Vagina (tissue), 2 donors: Measurements from ENCODE around the gene LDLRAD4. TPM values are rescaled to one million over a fixed set of nuclear protein-coding genes. Genes with fewer than 3 reads are reported as not detected.
"Not testable (repeated sequence)": the region's sequence is repeated elsewhere in the genome, so short reads cannot be mapped to it uniquely, and the experiment has no call there.

ENCODE experiments used
- DNase-seq, 2 donors: peaks; one replicate each; pipeline ENCODE4 v3.0.0-alpha.2; 2017; ENCODE audit errors: extremely low spot score in 2 of 2
- H3K27ac ChIP-seq: fragments of 200-600 bp; sonication (generic); one replicate; pipeline ENCODE4 v1.5.1; 2019
- H3K27me3 ChIP-seq: fragments of 200-600 bp; sonication (generic); one replicate; pipeline ENCODE4 v1.5.1; 2019
- H3K36me3 ChIP-seq, 2 donors: fragments of 200-600 bp; sonication (generic); one replicate each; pipeline ENCODE4 v1.5.1; 2017 to 2019
- H3K4me1 ChIP-seq: fragments of 200-600 bp; sonication (generic); one replicate; pipeline ENCODE4 v1.5.1; 2019
- H3K4me3 ChIP-seq, 2 donors: fragments of 200-600 bp; sonication (generic); 1 replicate in 1 of 2; 2 replicates in 1 of 2; pipeline ENCODE4 v1.5.1; 2016 to 2019
- H3K9me3 ChIP-seq: fragments of 200-600 bp; sonication (generic); one replicate; pipeline ENCODE4 v1.5.1; 2019
- POLR2A ChIP-seq, 2 donors: fragments of 450-650 bp; IDR thresholded peaks; one replicate each; pipeline ENCODE4 v1.6.1; 2017; ENCODE audit warnings: antibody characterized with exemption in 2 of 2, mild to moderate bottlenecking in 2 of 2, moderate library complexity in 2 of 2
- POLR2AphosphoS5 ChIP-seq, 2 donors: sonication (generic); formaldehyde crosslinking; IDR thresholded peaks; one replicate each; pipeline ENCODE4 v1.9.0; 2017; ENCODE audit warnings: antibody characterized with exemption in 2 of 2, mild to moderate bottlenecking in 2 of 2, low read depth in 1 of 2; ENCODE audit not compliant: insufficient read depth in 1 of 2
- intact Hi-C: fragments of 100-400 bp; cut with DNase I; formaldehyde crosslinking; loops from one replicate; pipeline ENCODE4 v1.15.1; 2023
- total RNA-seq: library from RNA; depleted of rRNA; stranded (reverse); fragments of >200 nt; gene quantifications from one replicate; pipeline ENCODE4 v1.2.3, GENCODE V29; 2016
- TF ChIP-seq, protein P1 (sequence below), 3 experiments: fragments of 450-650 bp in 2 of 3; fragments of 200-600 bp in 1 of 3; sonication (generic) in 1 of 3; IDR thresholded peaks; one replicate each; pipeline ENCODE4 v1.5.1; 2017 to 2019; ENCODE audit warnings: antibody characterized with exemption in 3 of 3, mild to moderate bottlenecking in 2 of 3, moderate library complexity in 2 of 3

Gene LDLRAD4
- total RNA-seq, 1 donor from 2014 or later: 24.3 TPM

GRCh38 chr18:13487237-13487636 is 268.7 kb downstream of the LDLRAD4 start:
- Histone ChIP-seq H3K27ac (no peak overlapping the region), H3K9me3 (no peaks in the 10 kb centered on the region), H3K36me3 (no peaks in the 10 kb centered on the region), H3K4me3 (no peak overlapping the region), H3K27me3 (no peaks in the 10 kb centered on the region), H3K4me1 (no peaks in the 10 kb centered on the region)
- intact Hi-C loops: no loop called here
- TF ChIP-seq POLR2A (IDR thresholded peaks at IDR 0.05) (no peak), POLR2AphosphoS5 (IDR thresholded peaks at IDR 0.05; ENCODE audit: insufficient read depth in 1 of 2, low read depth in 1 of 2) (no peak)
- TF ChIP-seq, protein P1, sequence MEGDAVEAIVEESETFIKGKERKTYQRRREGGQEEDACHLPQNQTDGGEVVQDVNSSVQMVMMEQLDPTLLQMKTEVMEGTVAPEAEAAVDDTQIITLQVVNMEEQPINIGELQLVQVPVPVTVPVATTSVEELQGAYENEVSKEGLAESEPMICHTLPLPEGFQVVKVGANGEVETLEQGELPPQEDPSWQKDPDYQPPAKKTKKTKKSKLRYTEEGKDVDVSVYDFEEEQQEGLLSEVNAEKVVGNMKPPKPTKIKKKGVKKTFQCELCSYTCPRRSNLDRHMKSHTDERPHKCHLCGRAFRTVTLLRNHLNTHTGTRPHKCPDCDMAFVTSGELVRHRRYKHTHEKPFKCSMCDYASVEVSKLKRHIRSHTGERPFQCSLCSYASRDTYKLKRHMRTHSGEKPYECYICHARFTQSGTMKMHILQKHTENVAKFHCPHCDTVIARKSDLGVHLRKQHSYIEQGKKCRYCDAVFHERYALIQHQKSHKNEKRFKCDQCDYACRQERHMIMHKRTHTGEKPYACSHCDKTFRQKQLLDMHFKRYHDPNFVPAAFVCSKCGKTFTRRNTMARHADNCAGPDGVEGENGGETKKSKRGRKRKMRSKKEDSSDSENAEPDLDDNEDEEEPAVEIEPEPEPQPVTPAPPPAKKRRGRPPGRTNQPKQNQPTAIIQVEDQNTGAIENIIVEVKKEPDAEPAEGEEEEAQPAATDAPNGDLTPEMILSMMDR (IDR thresholded peaks at IDR 0.05): no peak
- DNase-seq: no peak

DNA sequence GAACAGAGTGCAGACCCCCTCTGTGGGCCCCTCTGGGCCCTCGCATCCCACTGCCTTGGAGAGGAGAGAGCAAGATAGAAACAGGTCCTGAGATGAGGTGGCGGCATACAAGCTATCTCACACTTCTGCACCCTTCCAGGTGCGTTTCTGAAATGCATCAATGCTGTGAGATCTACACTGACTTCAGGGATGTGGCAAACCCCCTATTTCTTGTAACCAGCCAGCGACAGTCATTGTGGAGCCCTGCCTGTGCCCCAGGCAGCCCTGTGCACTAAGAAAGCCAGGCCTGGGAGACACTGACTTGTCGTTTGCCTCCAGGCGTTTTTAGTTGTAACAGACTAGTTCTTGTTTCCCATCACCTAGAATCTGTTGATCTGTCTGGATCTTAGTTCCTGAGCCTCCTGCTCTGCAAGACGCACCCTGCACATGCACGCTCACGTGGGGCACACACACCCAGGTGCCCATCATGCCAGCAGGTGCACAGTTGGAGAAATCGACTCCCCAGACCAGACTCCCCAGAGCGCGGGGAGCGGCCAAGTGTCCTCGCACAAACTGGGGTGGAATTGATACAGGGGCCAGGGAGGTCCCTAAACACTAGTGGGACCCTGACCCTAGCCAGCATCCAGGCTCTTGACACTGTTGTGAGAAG is 269.8 kb downstream of the LDLRAD4 start:
- H3K4me1 ChIP-seq: no peaks in the 10 kb centered on the region
- no peak overlapping the region for H3K27ac ChIP-seq
- intact Hi-C loops: no loop called here

GRCh38 chr18:13489303-13489702 is 270.7 kb downstream of the LDLRAD4 start:
- DNase-seq, intact Hi-C loops, H3K4me3 ChIP-seq, H3K36me3 ChIP-seq, H3K9me3 ChIP-seq, H3K4me1 ChIP-seq, H3K27me3 ChIP-seq, H3K27ac ChIP-seq: not testable (repeated sequence)

More for the DNA sequence above, 269.8 kb downstream of the LDLRAD4 start:
- TF ChIP-seq, protein P1 (IDR thresholded peaks at IDR 0.05): no peak
- TF ChIP-seq POLR2A (IDR thresholded peaks at IDR 0.05): no peak
- TF ChIP-seq POLR2AphosphoS5 (IDR thresholded peaks at IDR 0.05; ENCODE audit: insufficient read depth in 1 of 2, low read depth in 1 of 2): no peak
- Histone ChIP-seq H3K36me3 (no peaks in the 10 kb centered on the region), H3K27me3 (no peaks in the 10 kb centered on the region), H3K4me3 (no peak overlapping the region), H3K9me3 (no peaks in the 10 kb centered on the region)
- no peak for DNase-seq

- H3K36me3 ChIP-seq: no peaks in the 10 kb centered on the region
- no peaks in the 10 kb centered on the region for H3K9me3 ChIP-seq
- no peak overlapping the region for H3K27ac ChIP-seq
- no peaks in the 10 kb centered on the region for H3K27me3 ChIP-seq
- intact Hi-C loops: loop anchor here (10.0 kb wide), 1 partner anchor 56 kb away; no protein-coding TSS in a partner anchor
- TF ChIP-seq POLR2A (IDR thresholded peaks at IDR 0.05) (no peak), POLR2AphosphoS5 (IDR thresholded peaks at IDR 0.05; ENCODE audit: insufficient read depth in 1 of 2, low read depth in 1 of 2) (no peak)
- TF ChIP-seq, protein P1 (IDR thresholded peaks at IDR 0.05): no peak
- DNase-seq: no peak
- no peaks in the 10 kb centered on the region for H3K4me1 ChIP-seq
- H3K4me3 ChIP-seq: no peak overlapping the region
Measured at GRCh38 chr18:13491138-13491537, 272.6 kb downstream of the LDLRAD4 start.

DNA sequence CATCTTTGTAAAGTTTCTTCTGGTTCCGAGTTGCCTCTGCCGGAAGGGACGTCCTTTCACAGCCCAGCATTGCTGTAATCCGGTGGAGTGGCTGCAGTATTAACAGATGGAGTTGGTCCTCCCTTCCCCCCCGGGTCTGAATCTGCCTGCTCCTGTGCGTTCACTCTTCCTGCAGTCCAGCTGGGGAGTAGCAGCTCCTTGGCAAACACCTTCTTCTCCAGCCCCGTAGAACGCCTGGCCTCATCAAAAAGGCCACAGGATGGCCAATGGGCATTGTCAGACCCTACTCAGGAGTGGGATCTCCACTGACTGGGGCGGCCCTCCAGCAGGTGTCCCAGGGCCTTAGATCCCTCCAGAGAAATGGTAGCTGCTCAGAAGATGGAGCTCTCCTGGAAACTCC is 273.8 kb downstream of the LDLRAD4 start:
- TF ChIP-seq POLR2A (IDR thresholded peaks at IDR 0.05) (no peak), POLR2AphosphoS5 (IDR thresholded peaks at IDR 0.05; ENCODE audit: insufficient read depth in 1 of 2, low read depth in 1 of 2) (no peak)
- TF ChIP-seq, protein P1 (IDR thresholded peaks at IDR 0.05): no peak
- DNase-seq: no peak
- Histone ChIP-seq H3K4me1 (no peaks in the 10 kb centered on the region), H3K27me3 (no peaks in the 10 kb centered on the region), H3K27ac (no peak overlapping the region), H3K36me3 (no peaks in the 10 kb centered on the region), H3K9me3 (no peaks in the 10 kb centered on the region), H3K4me3 (no peak overlapping the region)
- intact Hi-C loops: loop anchor here (10.0 kb wide), 1 partner anchor 58 kb away; no protein-coding TSS in a partner anchor
